Islet of Langerhans (tissue), 1 donor: ENCODE results near the gene TBCK.
"Not testable (repeated sequence)": the region's sequence is repeated elsewhere in the genome, so short reads cannot be mapped to it uniquely, and the experiment has no call there.

Experiments
- FAIRE-seq: peaks from one replicate; lab custom pipeline; 2011; peaks lifted over from hg19 to GRCh38; lab: Jason Lieb, UNC

Gene TBCK

DNA sequence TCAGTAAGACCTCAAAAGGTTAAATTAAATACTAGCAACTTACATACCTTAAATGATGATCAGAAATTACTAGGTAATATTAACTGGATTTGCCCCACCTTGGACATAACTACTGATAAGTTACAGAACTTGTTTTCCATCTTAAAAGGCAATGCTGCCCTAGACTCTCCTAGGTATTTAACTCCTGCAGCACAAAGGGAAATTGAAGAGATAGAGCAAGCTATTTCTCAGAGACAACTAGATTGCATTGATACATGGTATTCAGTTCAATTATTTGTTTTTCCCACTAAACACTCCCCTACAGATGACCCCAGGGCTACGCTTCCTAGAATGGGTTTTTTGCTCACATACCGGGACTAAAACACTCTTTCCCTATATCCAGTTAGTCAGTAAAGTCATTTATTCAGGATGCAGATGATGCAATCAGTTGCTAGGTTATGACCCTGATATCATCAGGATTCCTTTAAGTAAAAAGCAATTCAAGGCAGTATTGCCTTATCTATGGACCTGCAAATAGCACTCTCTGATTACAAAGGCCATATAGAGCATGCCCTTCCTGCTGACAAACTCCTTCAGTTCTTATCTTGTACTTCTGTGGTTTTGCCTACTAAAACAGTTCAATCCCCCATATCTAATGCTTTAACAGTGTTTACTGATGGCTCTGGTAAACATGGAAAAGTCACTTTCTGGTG, 204.1 kb downstream of the TBCK start:
- not testable (repeated sequence) for FAIRE-seq

DNA sequence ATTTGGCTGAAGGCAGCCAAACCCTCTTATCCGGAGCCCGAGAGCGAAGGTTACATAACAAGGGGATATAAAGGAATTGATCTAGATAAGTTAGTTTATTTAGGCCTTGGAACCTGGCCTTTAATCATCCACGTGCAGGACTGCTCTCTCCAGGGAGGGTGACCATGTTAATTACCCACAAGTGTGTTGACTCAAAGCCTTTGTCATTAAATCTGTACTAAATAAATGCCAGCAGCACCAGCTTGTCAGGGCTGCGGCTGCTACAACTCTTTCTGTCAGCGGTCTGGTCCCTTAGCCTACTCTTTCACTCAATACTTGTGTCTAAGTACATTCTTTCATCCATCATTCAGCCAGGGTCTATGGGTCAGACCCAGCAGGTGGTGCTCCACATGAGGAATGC, 206.1 kb downstream of the TBCK start:
- FAIRE-seq = no peak

DNA sequence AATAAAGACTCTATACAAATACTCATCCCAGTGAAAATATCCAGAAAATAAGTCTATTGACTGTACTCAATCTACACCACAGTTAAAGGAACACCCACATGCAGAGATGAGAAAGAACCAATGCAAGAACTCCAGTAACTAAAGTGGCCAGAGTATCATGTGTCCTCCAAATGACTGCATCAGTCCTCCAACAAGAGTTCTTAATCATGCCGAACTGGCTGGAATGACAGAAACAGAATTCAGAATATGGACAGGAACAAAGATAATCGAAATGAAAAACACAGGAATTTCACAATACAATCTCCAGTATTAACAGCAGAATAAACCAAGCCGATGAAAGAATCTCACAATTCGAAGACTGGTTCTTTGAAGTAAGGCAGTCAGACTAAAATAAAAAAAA, 210.3 kb downstream of the TBCK start:
- no peak for FAIRE-seq

DNA sequence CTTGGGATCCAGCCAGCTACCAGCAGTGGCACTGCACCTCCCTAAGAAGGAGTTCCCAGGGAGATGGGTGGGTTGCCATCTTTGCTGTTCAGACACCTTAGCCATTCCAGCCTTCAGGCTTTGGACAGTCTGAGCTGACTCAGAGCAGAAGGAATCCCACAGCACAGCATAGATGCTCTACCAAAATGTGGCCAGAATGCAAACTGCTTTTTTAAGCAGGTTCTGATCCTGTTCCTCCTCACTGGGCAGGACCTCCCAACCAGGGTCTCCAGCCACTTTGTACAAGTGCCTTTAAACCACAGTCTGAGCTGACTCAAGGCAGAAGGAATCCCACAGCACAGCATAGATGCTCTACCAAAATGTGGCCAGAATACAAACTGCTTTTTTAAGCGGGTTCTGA, 211.7 kb downstream of the TBCK start:
- no peak for FAIRE-seq

DNA sequence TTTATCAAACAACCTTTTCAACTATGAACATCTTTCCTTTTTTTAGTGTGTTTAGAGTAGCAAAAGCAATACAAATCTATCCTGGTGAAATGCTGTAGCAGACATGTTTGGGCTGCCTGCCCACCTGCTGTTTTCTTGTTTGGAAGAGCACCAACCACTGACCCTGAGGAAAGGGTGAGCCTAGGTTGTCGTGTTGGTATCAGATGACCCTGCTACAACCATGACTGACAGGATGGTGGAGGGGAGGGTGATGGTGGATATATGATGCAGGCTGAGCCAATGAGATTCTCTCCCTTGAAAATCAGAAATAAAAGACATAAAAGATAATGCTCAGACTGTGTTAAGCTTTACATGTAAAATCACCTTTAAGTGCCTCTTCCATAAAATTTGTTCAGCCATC, 219.6 kb downstream of the TBCK start:
- no peak for FAIRE-seq

DNA sequence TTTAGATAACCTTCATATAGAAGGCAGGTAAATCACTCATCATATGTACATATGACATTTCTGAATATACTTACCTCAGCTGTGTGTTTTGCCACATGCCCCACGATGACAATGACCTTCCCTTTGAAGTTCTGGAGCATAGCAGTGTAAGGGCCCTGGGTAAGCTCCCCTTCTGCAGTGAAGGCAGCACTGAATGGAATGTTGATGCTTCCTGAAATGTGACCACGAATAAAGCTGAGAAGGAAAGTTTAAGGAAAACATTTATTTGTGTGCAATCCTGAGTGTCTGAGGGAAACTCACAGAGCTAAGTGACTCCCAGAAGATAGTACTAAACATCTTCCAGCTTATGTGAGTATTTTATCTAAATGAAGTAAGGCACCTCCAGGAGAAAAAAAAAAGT, 220.6 kb downstream of the TBCK start:
- FAIRE-seq = no peak

DNA sequence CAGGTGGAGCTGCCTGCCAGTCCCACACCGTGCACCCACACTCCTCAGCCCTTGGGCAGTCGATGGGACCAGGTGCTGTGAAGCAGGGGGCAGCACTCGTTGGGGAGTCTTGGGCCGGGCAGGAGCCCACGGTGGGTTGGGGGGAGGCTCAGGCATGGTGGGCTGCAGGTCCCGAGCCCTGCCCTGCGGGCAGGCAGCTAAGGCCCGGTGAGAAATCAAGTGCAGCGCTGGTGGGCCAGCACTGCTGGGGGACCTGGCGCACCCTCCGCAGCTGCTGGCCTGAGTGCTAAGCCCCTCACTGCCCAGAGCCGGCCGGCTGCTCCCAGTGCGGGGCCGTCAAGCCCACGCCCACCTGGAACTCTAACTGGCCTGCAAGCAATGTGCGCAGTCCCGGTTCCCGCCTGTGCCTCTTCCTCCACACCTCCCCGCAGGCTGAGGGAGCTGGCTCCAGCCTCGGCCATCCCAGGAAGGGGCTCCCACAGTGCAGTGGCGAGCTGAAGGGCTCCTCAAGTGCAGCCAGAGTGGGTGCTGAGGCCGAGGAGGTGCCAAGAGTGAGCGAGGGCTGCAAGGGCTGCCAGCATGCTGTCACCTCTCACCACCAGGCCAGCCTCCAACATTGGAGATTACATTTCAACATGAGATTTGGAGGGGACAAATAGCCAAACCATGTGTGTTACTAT, 223.5 kb downstream of the TBCK start:
- FAIRE-seq = no peak

DNA sequence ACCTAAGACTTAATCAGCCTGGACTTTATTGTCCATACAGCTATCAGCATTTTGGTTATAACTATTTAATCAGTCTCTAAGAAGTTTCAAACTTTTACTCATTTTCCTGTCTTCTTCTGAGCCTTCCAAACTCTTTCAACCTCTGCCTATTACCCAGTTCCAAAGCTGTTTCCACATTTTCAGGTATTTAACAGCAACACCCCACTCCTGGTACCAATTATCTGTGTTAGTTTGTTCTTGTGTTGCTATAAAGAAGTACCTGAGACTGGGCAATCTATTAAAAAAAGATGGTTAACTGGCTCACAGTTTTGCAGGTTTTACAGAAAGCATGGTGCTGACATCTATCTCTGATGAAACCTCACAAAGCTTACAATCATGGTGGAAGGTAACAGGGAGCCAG, 225.2 kb downstream of the TBCK start:
- no peak for FAIRE-seq

DNA sequence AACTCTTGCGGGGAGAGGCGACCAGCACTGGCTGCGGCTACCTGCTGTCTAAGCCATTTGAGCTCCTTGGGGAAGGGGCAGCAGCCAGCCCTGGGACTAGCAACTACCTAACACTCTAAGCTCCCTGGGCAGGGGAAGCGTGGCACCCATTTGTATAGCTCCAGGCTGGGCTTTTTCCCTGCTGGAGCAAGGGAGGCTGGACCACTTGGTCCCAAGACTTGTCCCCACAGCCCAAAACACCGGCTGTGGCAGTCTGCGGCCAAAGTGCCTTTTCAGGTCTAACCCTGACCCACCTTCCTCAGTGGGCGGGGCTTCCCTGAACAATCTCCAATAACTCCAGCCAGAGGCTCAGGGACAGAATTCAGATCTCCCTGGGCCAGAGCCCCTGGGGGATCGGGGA, 232.9 kb downstream of the TBCK start:
- FAIRE-seq = no peak

DNA sequence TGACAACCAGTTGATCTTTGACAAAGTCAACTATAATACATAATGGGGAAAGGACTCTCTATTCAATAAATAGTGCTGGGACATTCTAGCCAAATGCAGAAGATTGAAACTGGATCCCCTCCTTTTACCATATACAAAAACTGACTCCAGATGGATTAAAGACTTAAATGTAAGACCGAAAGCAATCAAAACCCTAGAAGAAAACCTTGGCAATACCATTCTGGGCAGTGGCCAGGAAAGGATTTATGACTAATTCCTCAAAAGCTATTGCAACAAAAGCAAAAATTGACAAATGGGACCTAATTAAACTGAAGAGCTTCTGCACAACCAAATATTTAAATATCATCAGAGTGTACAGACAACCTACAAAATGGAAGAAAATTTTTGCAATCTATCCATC, 235.6 kb downstream of the TBCK start:
- FAIRE-seq = peak; percentile 61

DNA sequence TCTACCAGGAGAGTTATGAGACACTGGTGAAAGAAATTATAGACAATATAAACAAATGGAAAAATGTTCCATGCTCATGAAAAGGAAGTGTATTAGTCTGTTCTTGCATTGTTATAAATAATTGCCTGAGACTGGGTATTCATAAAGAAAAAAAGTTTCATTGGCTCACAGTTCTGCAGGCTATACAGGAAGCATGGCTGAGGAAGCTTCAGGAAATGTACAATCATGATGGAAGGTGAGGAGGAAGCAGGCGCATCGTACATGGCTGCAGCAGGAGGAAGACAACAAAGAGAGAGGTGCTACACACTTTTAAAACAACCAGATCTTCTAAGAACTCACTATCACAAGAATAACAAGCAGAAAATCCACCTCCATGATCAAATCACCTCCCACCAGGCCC, 236.4 kb downstream of the TBCK start:
- FAIRE-seq = no peak

DNA sequence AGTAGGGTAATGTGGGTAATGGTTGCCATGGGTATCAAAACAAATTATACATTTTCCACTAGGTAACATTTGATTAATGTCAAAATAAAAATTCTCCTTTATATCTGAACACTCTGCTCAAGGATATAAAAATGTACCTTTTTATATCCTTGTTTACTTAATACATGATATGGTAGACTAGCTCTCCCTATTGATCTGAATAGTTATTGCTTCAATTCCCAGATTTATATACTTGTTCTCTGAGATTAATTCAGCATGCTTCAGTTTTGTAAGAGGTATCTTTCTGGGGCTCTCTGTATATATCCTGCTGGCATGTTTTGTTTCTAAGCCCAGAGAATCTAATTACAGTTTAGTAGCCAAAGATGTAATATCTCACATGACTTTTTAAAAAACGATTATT, 251.0 kb downstream of the TBCK start:
- FAIRE-seq = peak; percentile 81

DNA sequence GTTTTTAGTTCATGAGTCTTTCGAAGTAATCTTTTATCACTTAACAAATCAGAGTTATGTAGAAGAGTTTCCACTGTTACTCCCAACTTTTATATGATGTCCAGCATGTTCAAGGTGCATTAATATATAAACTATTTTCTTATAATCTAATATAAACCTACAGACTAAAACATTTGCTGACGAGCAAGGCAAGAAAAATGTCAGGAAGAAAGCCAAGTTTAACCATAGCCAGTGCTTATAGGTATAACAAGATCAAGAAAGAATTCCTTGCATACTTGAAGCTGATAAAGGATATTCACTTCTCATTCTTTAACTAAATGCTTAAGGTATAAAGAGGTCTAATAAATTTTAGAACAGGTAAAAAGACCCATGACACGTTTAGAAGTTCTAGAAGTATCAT, 253.0 kb downstream of the TBCK start:
- no peak for FAIRE-seq

DNA sequence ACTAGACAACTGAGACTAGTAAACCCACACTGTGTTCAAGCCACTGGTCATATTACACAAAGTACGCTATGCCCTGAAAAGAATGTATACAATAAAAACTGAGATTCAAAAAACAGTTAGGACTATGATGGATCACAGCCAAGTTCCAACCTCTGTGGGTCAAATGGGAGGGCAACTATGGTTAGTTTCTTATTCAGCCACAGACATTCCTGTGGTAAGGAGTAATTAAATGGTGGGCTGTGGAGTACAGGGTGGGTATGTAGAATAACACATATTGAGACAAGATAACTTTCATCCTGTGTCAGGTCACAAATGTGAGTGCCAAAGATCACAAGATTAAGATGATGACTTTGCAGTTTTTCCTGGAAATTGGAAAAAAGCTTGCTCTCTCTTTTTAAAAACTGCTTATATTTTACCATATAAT, 253.5 kb downstream of the TBCK start:
- FAIRE-seq = no peak

DNA sequence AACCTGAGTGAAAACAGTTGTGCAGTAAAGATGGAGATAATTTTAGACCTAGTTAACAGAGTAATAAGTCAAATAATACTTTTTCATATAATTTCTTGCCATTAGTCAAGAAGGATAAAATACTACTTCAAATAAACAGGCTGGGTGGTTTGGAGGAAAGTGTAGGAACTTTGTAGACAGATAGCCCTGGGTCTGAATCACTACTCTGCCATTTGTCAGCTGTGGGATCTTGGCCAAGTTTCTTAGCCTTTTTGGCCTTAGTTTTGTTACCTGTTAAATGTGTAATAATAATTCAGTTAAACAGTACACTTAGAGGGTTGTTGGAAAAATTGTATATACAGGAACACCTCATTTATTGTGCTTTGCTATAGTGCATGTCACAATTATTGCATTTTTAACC, 257.1 kb downstream of the TBCK start:
- FAIRE-seq = no peak

DNA sequence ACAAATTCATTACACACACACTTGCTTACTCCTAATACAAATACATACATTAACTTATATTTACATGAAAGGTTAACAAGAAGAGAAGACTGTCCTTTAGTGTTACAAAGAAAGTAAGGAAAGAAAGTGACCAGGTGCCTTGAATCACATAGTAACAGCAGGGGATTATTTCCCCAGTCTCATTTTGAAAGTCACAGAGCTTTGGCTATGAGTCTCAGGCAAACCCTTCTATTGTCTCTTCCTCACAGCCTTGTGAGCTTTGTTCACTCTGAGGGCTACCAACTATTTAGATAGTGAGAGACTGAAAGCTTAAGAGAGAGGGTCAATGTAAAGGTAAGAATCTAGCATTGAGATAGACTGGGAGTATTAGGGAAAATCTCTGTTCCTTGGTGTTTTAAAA, 259.1 kb downstream of the TBCK start:
- no peak for FAIRE-seq

DNA sequence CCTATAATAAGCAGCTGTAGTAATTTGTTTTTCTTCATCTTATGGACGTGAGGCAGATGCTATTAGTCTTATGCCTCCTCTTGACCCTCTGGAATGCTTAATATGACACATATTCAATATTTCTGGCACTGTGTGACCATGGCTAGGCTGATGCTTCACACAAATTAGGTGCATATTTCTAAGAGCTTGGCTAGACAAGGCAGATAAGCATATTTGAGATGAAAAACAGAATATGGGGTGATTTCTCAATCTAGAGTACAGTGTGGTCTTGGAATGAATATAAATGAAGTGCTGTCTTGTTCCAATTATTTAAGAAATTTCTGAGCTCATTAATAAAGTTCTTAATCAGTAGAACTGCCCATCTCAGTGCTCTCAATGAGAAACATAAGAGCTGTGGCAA, 264.5 kb downstream of the TBCK start:
- no peak for FAIRE-seq

DNA sequence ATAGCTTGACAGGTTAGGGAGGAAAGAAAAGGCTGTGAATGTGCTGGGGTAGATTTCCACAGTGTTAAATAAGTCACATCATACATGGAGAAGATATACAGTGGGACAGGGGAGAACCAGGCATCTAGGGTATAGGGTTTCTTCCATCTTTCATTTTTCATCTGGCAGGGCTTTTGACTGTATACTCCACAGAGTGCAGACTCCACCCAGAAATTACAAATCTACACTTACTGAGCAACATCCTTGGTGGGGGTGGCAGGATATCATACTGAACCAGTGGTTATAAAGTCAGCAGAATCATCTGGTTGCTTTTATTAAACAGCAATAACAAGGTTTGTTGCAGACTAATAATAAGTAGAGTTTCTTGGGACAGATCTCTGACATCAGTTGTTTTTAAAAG, 266.5 kb downstream of the TBCK start:
- no peak for FAIRE-seq

DNA sequence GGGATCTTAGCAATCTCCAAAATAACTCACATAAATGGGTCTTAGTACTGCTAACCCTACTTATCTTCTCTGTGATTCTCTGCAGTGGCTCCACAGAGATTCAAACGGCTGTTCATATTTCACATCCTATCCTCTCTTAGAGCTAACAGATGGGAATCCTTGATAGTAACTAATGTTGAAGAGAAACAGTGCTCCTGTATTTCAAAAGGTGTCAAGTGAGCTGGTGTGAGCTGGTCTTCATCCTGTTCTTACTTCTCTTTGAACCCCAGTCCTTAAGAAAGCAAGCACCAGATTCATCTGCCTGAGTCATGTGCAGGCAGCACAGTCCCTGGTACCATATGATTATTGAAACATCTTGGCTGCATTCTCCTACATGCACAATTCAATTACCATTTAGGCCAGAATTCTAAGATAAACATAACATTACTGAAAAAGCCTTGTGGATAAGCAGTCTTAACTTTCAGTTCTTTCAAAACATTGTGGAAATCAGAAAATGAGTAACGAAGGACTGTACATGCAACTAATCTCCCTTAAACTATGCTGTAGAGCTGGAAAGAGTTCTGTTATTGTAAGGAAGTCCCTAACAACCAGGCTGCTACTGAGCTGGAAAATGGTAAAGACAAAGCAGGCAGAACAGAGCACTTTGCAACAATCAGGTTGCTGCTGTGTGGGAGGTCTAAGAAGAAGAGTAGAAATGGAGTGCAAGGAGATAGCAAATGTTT, 267.6 kb downstream of the TBCK start:
- FAIRE-seq = no peak

DNA sequence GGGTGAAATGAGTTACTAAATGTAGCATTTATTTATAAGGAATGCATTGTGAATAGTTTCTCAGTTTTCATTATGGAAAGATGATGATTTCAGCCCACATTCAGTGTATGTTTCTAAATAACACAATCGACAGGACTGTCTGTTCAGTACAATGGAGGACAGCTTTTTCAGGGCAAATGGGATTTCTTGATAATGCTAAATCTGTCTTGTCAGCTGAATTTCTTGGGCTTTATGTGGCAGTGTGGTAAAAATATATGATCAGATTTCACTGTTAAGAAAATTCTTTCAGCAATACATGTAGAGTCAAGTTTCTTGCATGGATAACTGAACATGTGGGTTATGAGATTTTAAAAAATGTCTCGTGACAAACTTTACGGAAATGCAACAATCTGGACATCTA, 269.9 kb downstream of the TBCK start:
- no peak for FAIRE-seq

DNA sequence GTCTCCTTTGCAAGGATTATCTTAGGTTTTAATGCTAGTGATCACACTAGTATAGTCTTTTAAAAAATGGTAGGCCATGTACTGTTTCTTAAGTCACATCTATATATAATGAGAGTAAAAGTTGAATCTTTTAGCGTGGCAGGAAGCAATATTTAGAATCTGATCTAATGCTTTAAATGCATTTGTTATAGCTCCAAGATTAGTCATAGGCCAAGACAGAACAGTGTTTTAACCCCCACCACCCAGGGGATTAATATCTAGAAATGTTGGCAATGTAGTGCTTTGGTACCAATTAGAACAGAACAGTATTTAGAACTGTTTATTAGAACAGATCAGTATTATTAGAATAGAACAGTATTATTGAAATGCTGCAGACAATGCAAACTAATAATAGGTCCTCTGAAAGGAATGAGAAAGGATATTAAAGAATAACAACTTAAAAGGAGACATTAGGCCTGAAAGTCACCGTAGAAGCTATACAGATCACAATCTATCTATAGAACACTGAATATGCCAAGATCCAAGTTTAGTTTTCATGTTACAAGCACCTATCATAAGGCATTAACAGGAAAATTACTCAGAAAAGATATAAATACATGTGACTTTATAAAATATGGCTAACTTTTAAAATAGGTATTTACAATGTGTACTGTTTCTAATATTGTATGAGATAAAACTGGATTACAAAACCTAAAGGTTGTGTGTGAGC, 274.6 kb downstream of the TBCK start:
- no peak for FAIRE-seq

DNA sequence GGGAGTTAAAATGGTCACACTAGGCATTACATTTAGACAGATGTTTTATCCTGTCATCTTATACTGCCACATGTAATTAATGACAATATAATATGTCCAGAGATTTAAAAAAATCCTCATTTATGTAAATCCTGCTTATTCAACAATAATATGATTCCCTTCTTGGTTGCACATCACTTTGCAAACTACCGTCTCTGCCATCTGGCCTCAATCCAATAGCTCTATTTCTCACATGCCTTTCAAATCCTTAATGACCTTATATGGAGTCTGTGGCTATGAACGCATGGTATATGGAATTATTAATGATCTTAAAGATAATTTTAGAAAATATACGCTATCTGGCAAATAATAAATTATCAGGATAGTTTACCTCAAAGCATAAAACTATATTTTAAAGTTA, 276.2 kb downstream of the TBCK start:
- no peak for FAIRE-seq

DNA sequence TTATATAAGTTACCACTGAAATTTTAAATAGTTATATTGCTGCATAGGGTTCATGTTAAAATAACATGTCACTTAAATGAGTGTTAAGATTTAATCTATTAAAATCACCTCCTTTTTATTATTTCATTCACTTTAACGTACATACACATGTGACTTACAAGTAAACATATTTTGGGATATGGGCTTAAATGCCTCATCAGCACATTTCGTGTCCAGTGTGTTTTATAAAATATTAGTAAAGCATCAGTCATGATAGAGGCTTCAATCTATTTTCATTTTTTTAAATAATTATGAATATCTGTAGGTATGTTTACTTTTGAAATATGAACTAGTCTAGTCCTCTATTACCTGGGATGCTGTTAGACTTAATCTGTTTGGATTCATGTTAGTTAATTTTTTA, 277.1 kb downstream of the TBCK start:
- no peak for FAIRE-seq
